GM18868 (cell line): ENCODE data around the gene DPF3.

Experiments
- ATAC-seq: cut with Tn5 transposase; IDR thresholded peaks from one replicate; pipeline ENCODE4 v1.9.1; 2021; ENCODE audit warnings: mild to moderate bottlenecking, moderate library complexity; ENCODE audit not compliant: unreplicated experiment

DPF3 gene

GRCh38 chr14:72621387-72622065 lies 272.4 kb downstream of the DPF3 start:
- no peak for ATAC-seq

GRCh38 chr14:72619881-72620280 lies 274.0 kb downstream of the DPF3 start:
- ATAC-seq = no peak

- no peak for ATAC-seq
These were observed 274.8 kb downstream of the DPF3 start for GRCh38 chr14:72619111-72619571.

GRCh38 chr14:72618424-72618823 lies 275.5 kb downstream of the DPF3 start:
- ATAC-seq = no peak

- ATAC-seq = no peak
These were observed 276.4 kb downstream of the DPF3 start for GRCh38 chr14:72617391-72618031.

- ATAC-seq = no peak
These were observed 277.1 kb downstream of the DPF3 start for GRCh38 chr14:72616811-72617210.

- no peak for ATAC-seq
These were observed 277.6 kb downstream of the DPF3 start for GRCh38 chr14:72616294-72616693.

GRCh38 chr14:72615451-72616121 lies 278.3 kb downstream of the DPF3 start:
- no peak for ATAC-seq

GRCh38 chr14:72614891-72615415 lies 278.9 kb downstream of the DPF3 start:
- no peak for ATAC-seq

- no peak for ATAC-seq
These were observed 279.5 kb downstream of the DPF3 start for GRCh38 chr14:72614365-72614764.

GRCh38 chr14:72613975-72614319 lies 280.0 kb downstream of the DPF3 start:
- no peak for ATAC-seq

- no peak for ATAC-seq
These were observed 280.5 kb downstream of the DPF3 start for GRCh38 chr14:72613231-72613974.

GRCh38 chr14:72612041-72612440 lies 281.9 kb downstream of the DPF3 start:
- ATAC-seq = no peak

GRCh38 chr14:72611506-72611905 lies 282.4 kb downstream of the DPF3 start:
- ATAC-seq = no peak

- ATAC-seq = no peak
These were observed 283.1 kb downstream of the DPF3 start for GRCh38 chr14:72610831-72611200.

GRCh38 chr14:72610096-72610830 lies 283.6 kb downstream of the DPF3 start:
- no peak for ATAC-seq

- no peak for ATAC-seq
These were observed 284.5 kb downstream of the DPF3 start for GRCh38 chr14:72609205-72609916.

- no peak for ATAC-seq
These were observed 285.3 kb downstream of the DPF3 start for GRCh38 chr14:72608391-72609204.
